Nephron progenitor cell (in vitro differentiated cells): ENCODE data around the gene ATG5.
A peak's percentile ranks its signal among the peaks of the same experiment; 100 is the strongest.

Experiments used
- DNase-seq: peaks from one replicate; pipeline ENCODE4 v3.0.0; 2021
- H3K27ac Mint-ChIP-seq: 2 replicates; pipeline ENCODE4 v1.8.0; 2021; ENCODE audit warnings: mild to moderate bottlenecking, moderate library complexity, mixed read lengths
- H3K27me3 Mint-ChIP-seq: 2 replicates; pipeline ENCODE4 v1.8.0; 2021; ENCODE audit warnings: mild to moderate bottlenecking, low read depth, mixed read lengths; ENCODE audit not compliant: poor library complexity
- H3K36me3 Mint-ChIP-seq: 2 replicates; pipeline ENCODE4 v1.8.0; 2021; ENCODE audit warnings: low read depth, mixed read lengths
- H3K4me1 Mint-ChIP-seq: 2 replicates; pipeline ENCODE4 v1.8.0; 2021; ENCODE audit warnings: mixed read lengths
- H3K4me3 Mint-ChIP-seq: 2 replicates; pipeline ENCODE4 v1.8.0; 2021; ENCODE audit warnings: mild to moderate bottlenecking, moderate library complexity, mixed read lengths
- H3K9me3 Mint-ChIP-seq: 2 replicates; pipeline ENCODE4 v1.8.0; 2021; ENCODE audit warnings: mild to moderate bottlenecking, moderate library complexity, mixed read lengths
- CTCF ChIP-seq: fragments of 200-600 bp; sonication (generic); IDR thresholded peaks from 2 replicates; pipeline ENCODE4 v1.5.0; 2021; ENCODE audit warnings: antibody characterized with exemption

Gene ATG5

GRCh38 chr6:106258726-106259125, 66.8 kb downstream of the ATG5 start:
- no peak for TF ChIP-seq CTCF
- Mint-ChIP-seq H3K27ac (no peak overlapping the region), H3K27me3 (no peaks in the 10 kb centered on the region), H3K4me3 (no peak overlapping the region), H3K36me3 (peaks cover 36% of the 10 kb centered on the region), H3K9me3 (peaks cover 4% of the 10 kb centered on the region), H3K4me1 (peaks cover 16% of the 10 kb centered on the region)
- no peak for DNase-seq

GRCh38 chr6:106257195-106257594, 68.4 kb downstream of the ATG5 start:
- no peak for DNase-seq
- TF ChIP-seq CTCF = no peak
- peaks cover 27% of the 10 kb centered on the region for H3K36me3 Mint-ChIP-seq

GRCh38 chr6:106256201-106256968, 69.2 kb downstream of the ATG5 start:
- Mint-ChIP-seq H3K36me3 (peaks cover 27% of the 10 kb centered on the region), H3K27me3 (no peaks in the 10 kb centered on the region), H3K27ac (no peak overlapping the region), H3K4me3 (no peak overlapping the region), H3K4me1 (peaks cover 36% of the 10 kb centered on the region), H3K9me3 (no peaks in the 10 kb centered on the region)
- DNase-seq = no peak
- no peak for TF ChIP-seq CTCF

More at GRCh38 chr6:106257195-106257594, 68.4 kb downstream of the ATG5 start:
- no peak overlapping the region for H3K4me3 Mint-ChIP-seq
- peaks cover 31% of the 10 kb centered on the region for H3K4me1 Mint-ChIP-seq
- no peak overlapping the region for H3K27ac Mint-ChIP-seq
- no peaks in the 10 kb centered on the region for H3K27me3 Mint-ChIP-seq
- H3K9me3 Mint-ChIP-seq = no peaks in the 10 kb centered on the region

- Mint-ChIP-seq H3K4me1 (peaks cover 36% of the 10 kb centered on the region), H3K4me3 (no peak overlapping the region), H3K27me3 (no peaks in the 10 kb centered on the region), H3K36me3 (peaks cover 19% of the 10 kb centered on the region), H3K27ac (no peak overlapping the region), H3K9me3 (no peaks in the 10 kb centered on the region)
- TF ChIP-seq CTCF = no peak
- DNase-seq = no peak
Measured at GRCh38 chr6:106255306-106255705, 70.3 kb downstream of the ATG5 start.

- Mint-ChIP-seq H3K36me3 (peaks cover 20% of the 10 kb centered on the region), H3K4me3 (no peak overlapping the region), H3K27ac (no peak overlapping the region), H3K9me3 (no peaks in the 10 kb centered on the region), H3K27me3 (no peaks in the 10 kb centered on the region), H3K4me1 (peaks cover 36% of the 10 kb centered on the region)
- no peak for DNase-seq
- no peak for TF ChIP-seq CTCF
Measured at GRCh38 chr6:106254636-106255035, 70.9 kb downstream of the ATG5 start.

GRCh38 chr6:106253731-106254130, 71.8 kb downstream of the ATG5 start:
- H3K4me1 Mint-ChIP-seq = peaks cover 36% of the 10 kb centered on the region
- H3K4me3 Mint-ChIP-seq = no peak overlapping the region
- no peak for DNase-seq
- peaks cover 16% of the 10 kb centered on the region for H3K36me3 Mint-ChIP-seq
- H3K27me3 Mint-ChIP-seq = no peaks in the 10 kb centered on the region
- peak overlapping the region; percentile 37 for H3K27ac Mint-ChIP-seq
- H3K9me3 Mint-ChIP-seq = no peaks in the 10 kb centered on the region
- no peak for TF ChIP-seq CTCF
